Omental fat pad (tissue), 4 donors: ENCODE results near the gene CDC14B. TPM values are rescaled to one million over a fixed set of nuclear protein-coding genes. Genes with fewer than 3 reads are reported as not detected.
A peak's percentile ranks its signal among the peaks of the same experiment; 100 is the strongest.

Source experiments
- ATAC-seq: fragments of 150-250 bp; one replicate; pipeline ENCODE4 v1.9.1; 2016; ENCODE audit warnings: mild to moderate bottlenecking, moderate library complexity; ENCODE audit not compliant: low FRiP score
- DNase-seq: peaks from one replicate; pipeline ENCODE4 v3.0.0-alpha.2; 2019; ENCODE audit warnings: low spot score
- total RNA-seq, 4 donors: library from RNA; depleted of rRNA; stranded (reverse); fragments of >200 nt; gene quantifications; one replicate each; pipeline ENCODE4 v1.1.0, GENCODE V29; 2016
- TF ChIP-seq, protein P1 (sequence below), 3 donors: fragments of 450-650 bp; IDR thresholded peaks; one replicate each; pipeline ENCODE4 v1.5.1; 2016 to 2017; ENCODE audit warnings: antibody characterized with exemption in 3 of 3, mild to moderate bottlenecking in 3 of 3, moderate library complexity in 2 of 3

The CDC14B gene
- total RNA-seq, 4 donors from 2014 or later, result 14.4 to 40.5 (median 21.5) TPM

DNA sequence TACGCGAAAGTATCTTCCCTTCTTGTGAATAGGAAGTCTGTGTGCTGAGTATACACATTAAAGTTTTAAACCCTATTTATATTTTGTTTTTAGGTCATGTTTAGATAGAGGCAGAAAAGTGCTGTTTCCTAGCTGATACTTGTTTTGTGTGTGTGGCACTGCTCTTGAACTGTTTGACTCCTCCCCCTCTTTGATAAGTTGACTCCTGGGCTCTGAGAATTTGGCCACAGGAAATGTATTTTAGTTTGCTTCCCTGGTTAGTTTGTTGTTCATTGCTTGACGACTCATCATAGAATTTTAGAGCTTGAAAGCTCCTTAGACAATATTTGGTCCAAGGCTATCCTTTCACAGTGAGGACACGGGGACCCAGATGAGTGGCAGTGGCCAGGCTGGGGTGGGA is 2.0 kb upstream of the CDC14B start:
- TF ChIP-seq, protein P1, sequence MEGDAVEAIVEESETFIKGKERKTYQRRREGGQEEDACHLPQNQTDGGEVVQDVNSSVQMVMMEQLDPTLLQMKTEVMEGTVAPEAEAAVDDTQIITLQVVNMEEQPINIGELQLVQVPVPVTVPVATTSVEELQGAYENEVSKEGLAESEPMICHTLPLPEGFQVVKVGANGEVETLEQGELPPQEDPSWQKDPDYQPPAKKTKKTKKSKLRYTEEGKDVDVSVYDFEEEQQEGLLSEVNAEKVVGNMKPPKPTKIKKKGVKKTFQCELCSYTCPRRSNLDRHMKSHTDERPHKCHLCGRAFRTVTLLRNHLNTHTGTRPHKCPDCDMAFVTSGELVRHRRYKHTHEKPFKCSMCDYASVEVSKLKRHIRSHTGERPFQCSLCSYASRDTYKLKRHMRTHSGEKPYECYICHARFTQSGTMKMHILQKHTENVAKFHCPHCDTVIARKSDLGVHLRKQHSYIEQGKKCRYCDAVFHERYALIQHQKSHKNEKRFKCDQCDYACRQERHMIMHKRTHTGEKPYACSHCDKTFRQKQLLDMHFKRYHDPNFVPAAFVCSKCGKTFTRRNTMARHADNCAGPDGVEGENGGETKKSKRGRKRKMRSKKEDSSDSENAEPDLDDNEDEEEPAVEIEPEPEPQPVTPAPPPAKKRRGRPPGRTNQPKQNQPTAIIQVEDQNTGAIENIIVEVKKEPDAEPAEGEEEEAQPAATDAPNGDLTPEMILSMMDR (IDR thresholded peaks at IDR 0.05), result no peak
- ATAC-seq (no peak), DNase-seq (no peak)

DNA sequence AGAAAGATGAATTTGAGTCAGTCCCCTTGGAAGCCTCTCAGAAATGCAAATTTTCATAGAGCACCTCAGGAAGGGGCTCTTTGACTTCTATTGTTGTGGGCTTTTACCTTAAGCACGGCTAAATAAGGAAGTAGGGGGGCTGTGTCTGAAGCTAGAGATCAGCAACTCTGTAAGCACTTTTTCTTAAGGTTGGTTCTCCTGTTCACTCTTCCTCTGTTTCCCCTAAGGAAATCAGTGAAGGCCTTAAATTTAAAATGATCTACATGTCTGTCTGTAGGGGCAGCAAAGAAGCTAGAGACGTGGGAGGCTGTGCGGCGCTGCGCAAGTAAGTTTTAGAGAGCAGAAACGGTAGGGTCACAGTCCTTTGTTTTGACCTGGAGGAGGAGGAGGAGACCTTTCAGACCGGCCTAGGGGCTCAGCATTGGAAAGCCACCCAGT is 1.2 kb upstream of the CDC14B start:
- no peak for ATAC-seq
- TF ChIP-seq, protein P1 (IDR thresholded peaks at IDR 0.05), result no peak
- DNase-seq, result no peak

DNA sequence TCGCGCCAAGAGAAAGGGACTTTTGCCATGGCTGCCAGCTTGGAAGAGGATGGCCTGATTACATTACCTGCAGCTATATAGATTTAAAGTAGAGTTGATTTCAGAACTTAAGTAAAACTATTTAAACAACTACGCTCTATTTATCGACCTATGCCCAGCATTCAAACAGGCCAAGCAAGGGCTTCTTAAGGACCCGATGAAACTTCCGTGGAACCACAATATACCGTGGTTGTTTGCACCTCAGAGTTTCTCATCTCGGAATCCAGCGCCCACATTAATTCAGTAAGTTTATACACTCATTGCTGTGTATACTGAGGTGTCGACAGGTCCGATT is 505 bp upstream of the CDC14B start:
- TF ChIP-seq, protein P1 (IDR thresholded peaks at IDR 0.05), result no peak
- ATAC-seq (no peak), DNase-seq (no peak)

DNA sequence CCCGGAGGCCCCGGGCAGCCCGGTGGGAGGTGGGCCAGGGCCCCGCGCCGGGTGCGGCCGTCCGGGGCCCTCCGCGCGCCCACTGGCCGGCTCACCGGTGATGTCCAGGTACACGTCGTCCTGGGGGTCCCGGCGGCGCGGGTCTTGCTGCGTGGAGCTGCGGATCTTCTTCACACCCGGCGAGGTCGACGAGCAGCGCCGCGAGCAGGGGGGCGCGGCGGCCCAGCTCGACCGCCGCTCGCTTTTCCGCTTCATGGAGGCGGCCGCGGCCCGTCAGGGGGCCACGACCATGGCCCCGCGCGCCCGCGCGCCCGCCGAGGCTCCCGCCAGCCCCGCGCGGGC is 548 bp downstream of the CDC14B start:
- ATAC-seq (peak; percentile 16), DNase-seq (no peak)
- TF ChIP-seq, protein P1 (IDR thresholded peaks at IDR 0.05), result no peak

DNA sequence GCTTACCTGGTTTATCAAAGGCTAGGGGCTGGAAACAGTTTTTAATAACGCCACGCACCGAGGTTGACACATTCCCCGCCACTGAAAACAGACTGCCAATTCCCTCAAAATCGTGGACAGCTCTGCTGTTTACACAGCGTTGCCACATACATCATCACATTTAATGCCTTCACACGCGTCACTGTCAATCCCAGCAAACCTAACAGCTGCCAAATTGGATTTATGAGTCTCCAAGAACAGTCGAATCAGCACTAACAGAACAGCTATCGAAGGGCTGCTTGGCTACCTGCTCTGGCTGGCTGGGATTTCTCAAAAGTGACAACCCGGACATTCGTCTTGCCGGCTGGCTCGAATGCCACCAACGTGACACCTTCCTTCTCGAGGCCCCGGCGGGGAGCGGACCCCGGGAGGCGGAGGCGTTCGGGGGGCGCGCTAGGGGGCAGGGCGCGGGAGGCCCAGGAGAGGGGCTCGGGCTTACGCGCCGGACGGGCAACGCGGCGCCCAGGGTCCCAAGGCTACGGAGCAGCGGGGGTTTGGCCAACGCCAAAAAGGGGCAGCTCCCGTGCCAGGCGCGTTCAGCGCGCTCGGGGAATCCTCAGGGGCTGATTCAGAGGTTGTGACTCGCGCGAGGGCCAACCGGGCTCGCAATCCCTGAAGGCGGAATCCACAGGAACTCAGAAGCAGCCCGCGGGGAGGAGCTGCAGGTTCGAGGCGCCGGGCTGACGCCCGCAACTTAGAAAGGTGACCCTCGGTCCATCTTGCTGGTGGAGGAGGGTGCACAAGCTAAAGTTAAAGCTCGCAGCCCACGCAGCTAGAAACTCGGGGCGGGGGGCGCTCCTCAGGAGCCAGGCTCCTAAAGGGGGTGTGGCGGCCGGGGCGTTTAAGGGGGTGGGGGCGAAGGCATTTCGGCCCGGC is 1.2 kb downstream of the CDC14B start:
- peak; percentile 67 for ATAC-seq
- TF ChIP-seq, protein P1 (IDR thresholded peaks at IDR 0.05), result no peak
- no peak for DNase-seq

DNA sequence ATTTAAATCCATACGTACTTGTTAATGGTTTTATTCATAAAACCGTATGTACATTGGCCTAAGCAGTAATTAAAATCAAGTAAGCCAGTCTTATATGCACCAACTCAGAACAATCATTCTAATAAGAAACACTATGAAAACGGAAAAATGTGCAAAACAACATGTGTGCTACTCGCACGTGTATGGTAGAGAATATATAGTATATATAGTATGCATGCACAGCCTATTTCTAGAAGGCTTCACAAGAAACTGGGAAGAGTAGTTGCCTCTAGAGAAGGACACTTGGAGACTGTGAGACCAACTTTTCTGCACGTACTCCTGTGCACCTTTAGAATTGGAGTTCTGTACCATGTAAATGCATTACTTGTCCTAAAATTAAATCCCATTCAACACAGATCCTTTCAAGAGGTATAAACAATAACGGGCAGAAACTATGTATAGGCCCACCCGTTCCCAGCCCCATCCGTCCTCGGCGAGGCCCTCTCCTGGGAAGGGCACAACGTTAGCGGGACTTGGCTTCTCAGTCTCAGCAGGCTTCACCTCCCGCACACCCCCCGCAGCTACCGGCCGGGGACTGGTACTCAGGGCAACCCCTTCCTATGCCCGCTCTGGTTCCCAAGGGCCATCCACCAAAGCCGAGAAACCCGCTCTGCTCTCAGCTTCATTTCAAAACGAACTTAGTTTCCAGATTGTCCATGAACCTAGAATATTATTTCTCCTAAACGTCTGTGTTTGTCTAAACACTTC is 2.0 kb downstream of the CDC14B start:
- TF ChIP-seq, protein P1 (IDR thresholded peaks at IDR 0.05), result no peak
- ATAC-seq (no peak), DNase-seq (no peak)
